22Rv1 (cell line): ENCODE data around the gene OR1S2.

ENCODE experiments used
- CTCF ChIP-seq: fragments of 450-650 bp; IDR thresholded peaks from 2 replicates; pipeline ENCODE4 v1.5.1; 2017; ENCODE audit warnings: mild to moderate bottlenecking
- ZFX ChIP-seq: fragments of 450-650 bp; IDR thresholded peaks from 2 replicates; pipeline ENCODE4 v1.6.1; 2017; ENCODE audit warnings: antibody characterized with exemption, borderline replicate concordance

- TF ChIP-seq CTCF = no peak
- TF ChIP-seq ZFX = no peak
Measured at GRCh38 chr11:58222721-58223120, 18.8 kb upstream of the OR1S2 start.
